Prostate gland (tissue), 2 donors: Measurements from ENCODE around the gene EHMT1.

Experiments
- POLR2A ChIP-seq: fragments of 450-650 bp; IDR thresholded peaks from one replicate; pipeline ENCODE4 v1.6.1; 2016; ENCODE audit warnings: antibody characterized with exemption, mild to moderate bottlenecking
- TF ChIP-seq, protein P1 (sequence below), 4 experiments: fragments of 200-600 bp in 2 of 4; fragments of 450-650 bp in 2 of 4; sonication (generic) in 2 of 4; IDR thresholded peaks; 1 replicate in 3 of 4; 2 replicates in 1 of 4; pipeline ENCODE4 v1.5.1; 2016 to 2019; ENCODE audit warnings: antibody characterized with exemption in 4 of 4, mild to moderate bottlenecking in 2 of 4, moderate library complexity in 2 of 4

DNA sequence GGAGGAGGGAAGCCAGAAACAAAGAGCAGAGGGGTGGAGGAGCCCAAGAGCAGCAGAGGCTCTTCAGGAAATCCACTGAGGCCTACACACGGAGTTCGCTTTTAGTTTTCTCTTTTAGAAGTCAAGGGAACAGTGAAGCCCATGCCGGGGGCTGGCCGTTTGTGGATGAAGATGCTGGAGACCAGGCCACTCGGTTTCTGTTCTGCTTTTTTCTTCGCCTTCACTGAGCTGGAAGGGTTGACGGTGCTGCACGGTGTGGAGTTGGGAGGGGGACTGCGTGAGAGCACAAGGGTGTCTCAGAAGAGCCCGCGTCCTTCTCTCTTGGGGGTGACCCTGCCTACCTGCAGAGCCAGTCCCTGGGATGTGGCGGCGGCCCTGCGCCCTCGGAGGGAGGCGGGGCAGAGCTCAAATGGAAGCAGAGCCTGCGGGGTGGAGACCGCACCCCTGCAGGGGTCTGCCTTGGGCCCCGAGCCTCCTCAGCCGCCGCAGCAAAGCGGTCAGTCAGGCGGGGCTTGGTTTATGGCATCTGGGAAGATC, 190.3 kb downstream of the EHMT1 start:
- no peak for TF ChIP-seq POLR2A
- TF ChIP-seq, protein P1, sequence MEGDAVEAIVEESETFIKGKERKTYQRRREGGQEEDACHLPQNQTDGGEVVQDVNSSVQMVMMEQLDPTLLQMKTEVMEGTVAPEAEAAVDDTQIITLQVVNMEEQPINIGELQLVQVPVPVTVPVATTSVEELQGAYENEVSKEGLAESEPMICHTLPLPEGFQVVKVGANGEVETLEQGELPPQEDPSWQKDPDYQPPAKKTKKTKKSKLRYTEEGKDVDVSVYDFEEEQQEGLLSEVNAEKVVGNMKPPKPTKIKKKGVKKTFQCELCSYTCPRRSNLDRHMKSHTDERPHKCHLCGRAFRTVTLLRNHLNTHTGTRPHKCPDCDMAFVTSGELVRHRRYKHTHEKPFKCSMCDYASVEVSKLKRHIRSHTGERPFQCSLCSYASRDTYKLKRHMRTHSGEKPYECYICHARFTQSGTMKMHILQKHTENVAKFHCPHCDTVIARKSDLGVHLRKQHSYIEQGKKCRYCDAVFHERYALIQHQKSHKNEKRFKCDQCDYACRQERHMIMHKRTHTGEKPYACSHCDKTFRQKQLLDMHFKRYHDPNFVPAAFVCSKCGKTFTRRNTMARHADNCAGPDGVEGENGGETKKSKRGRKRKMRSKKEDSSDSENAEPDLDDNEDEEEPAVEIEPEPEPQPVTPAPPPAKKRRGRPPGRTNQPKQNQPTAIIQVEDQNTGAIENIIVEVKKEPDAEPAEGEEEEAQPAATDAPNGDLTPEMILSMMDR (IDR thresholded peaks at IDR 0.05) = no peak
